Mucosa of descending colon (tissue), 3 donors: Measurements from ENCODE around the gene SEMA3C. TPM values are rescaled to one million over a fixed set of nuclear protein-coding genes. Genes with fewer than 3 reads are reported as not detected.

Experiments
- ATAC-seq: fragments of 200-7000 bp; cut with Tn5 transposase; one replicate; pipeline ENCODE4 v1.9.1; 2020; ENCODE audit warnings: mild to moderate bottlenecking, moderate library complexity
- DNase-seq, 3 donors: peaks; one replicate each; pipeline ENCODE4 v3.0.0-alpha.2; 2020
- H3K36me3 ChIP-seq: fragments of 200-600 bp; one replicate; pipeline ENCODE4 v1.8.0; 2021; ENCODE audit warnings: low read depth, mild to moderate bottlenecking
- H3K4me1 ChIP-seq: fragments of 200-600 bp; one replicate; pipeline ENCODE4 v1.8.0; 2021; ENCODE audit warnings: low read depth, mild to moderate bottlenecking
- H3K4me3 ChIP-seq: fragments of 200-600 bp; one replicate; pipeline ENCODE4 v1.8.0; 2021; ENCODE audit warnings: mild to moderate bottlenecking
- H3K9me3 ChIP-seq: fragments of 200-600 bp; one replicate; pipeline ENCODE4 v1.8.0; 2021; ENCODE audit warnings: mild to moderate bottlenecking
- CTCF ChIP-seq: fragments of 200-600 bp; IDR thresholded peaks from one replicate; pipeline ENCODE4 v1.8.0; 2022; ENCODE audit warnings: antibody characterized with exemption, mild to moderate bottlenecking
- intact Hi-C, 2 donors: fragments of 100-400 bp; cut with DNase I in 1 of 2; cut with micrococcal nuclease in 1 of 2; formaldehyde crosslinking; loops; one replicate each; pipeline versions ENCODE4 v1.11.0 to v1.11.1; 2022; cut with DNase I, micrococcal nuclease
- total RNA-seq, 3 donors: library from RNA; stranded (reverse); fragmentation: NEBNext Ultra II Directional in 2 of 3; extraction: Animal tissue kit (Norgen Biotek cat#: 25700) in 2 of 3; gene quantifications; one replicate each; pipeline versions ENCODE4 v1.2.1 to v1.2.4, GENCODE V29; 2021 to 2023
- donor health status: DM: no; HTN: no; CAD: no; lungs with moderate emphysema.
- donor health status: DM: no; HTN: no; CAD: no.
- donor health status: DM: no; HTN: yes; CAD: no.

SEMA3C gene
- total RNA-seq, 3 donors from 2014 or later, result 72.4 to 150 (median 83.7) TPM

- ATAC-seq (peak; percentile 59), DNase-seq (no peak)
- no peaks in the 10 kb centered on the region for H3K36me3 ChIP-seq
- H3K4me1 ChIP-seq, result no peaks in the 10 kb centered on the region
- no peak for TF ChIP-seq CTCF
- H3K9me3 ChIP-seq, result no peaks in the 10 kb centered on the region
- no peak overlapping the region for H3K4me3 ChIP-seq
- intact Hi-C loops, result no loop called here
Observed at GRCh38 chr7:80760292-80760691, 158.6 kb downstream of the SEMA3C start.

- no peak for TF ChIP-seq CTCF
- Histone ChIP-seq H3K9me3 (no peaks in the 10 kb centered on the region), H3K36me3 (no peaks in the 10 kb centered on the region), H3K4me1 (no peaks in the 10 kb centered on the region), H3K4me3 (no peak overlapping the region)
- DNase-seq, result no peak
- intact Hi-C loops, result no loop called here
- no peak for ATAC-seq
Observed at GRCh38 chr7:80752954-80753690, 165.7 kb downstream of the SEMA3C start.

GRCh38 chr7:80749270-80749669, 169.6 kb downstream of the SEMA3C start:
- Histone ChIP-seq H3K4me1 (no peaks in the 10 kb centered on the region), H3K9me3 (no peaks in the 10 kb centered on the region), H3K4me3 (no peak overlapping the region), H3K36me3 (no peaks in the 10 kb centered on the region)
- peak; percentile 32 for ATAC-seq
- intact Hi-C loops, result no loop called here
- TF ChIP-seq CTCF, result no peak
- DNase-seq, result no peak

- no peaks in the 10 kb centered on the region for H3K4me1 ChIP-seq
- intact Hi-C loops, result no loop called here
- TF ChIP-seq CTCF, result no peak
- DNase-seq (no peak), ATAC-seq (no peak)
- no peaks in the 10 kb centered on the region for H3K36me3 ChIP-seq
- no peak overlapping the region for H3K4me3 ChIP-seq
- H3K9me3 ChIP-seq, result no peaks in the 10 kb centered on the region
Observed at GRCh38 chr7:80748363-80749042, 170.3 kb downstream of the SEMA3C start.

- H3K36me3 ChIP-seq, result no peaks in the 10 kb centered on the region
- intact Hi-C loops, result no loop called here
- no peaks in the 10 kb centered on the region for H3K9me3 ChIP-seq
- H3K4me3 ChIP-seq, result no peak overlapping the region
- no peak for TF ChIP-seq CTCF
- ATAC-seq (no peak), DNase-seq (no peak)
- no peaks in the 10 kb centered on the region for H3K4me1 ChIP-seq
Observed at GRCh38 chr7:80740778-80741545, 177.9 kb downstream of the SEMA3C start.
